ENCODE results near the gene ZBTB7C.

DNA sequence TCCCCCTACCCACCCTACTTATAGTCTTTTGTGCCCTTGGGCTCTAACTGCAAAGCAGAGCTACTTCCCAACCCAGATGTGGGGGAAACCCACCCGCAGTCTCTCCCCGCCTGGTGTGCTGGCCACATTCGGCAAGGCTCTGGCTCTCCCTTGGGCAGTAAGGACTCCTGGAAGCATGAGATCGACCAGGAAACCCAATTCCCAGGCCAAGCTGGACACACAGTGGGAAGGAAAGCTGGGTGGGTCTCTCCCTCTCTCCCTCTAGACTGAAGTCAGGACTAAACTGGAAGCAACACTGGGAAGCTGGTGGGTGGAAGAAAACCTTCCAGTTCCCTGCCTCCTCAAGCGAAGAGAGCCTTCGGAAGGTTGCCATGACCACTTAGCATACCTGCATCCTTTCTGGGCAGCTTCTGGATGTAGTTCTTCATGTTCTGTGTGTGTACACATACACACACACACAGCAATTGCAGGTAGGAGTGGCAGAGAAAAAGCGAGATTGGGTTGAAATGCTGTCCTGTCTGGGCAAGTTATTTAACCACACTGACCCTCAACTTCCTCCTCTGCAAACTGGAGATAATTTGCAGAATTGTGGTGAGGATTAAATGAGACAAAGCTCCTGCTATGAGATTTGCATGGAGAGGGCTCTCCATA lies 33.9 kb downstream of the ZBTB7C start:
- TF ChIP-seq, protein P1, sequence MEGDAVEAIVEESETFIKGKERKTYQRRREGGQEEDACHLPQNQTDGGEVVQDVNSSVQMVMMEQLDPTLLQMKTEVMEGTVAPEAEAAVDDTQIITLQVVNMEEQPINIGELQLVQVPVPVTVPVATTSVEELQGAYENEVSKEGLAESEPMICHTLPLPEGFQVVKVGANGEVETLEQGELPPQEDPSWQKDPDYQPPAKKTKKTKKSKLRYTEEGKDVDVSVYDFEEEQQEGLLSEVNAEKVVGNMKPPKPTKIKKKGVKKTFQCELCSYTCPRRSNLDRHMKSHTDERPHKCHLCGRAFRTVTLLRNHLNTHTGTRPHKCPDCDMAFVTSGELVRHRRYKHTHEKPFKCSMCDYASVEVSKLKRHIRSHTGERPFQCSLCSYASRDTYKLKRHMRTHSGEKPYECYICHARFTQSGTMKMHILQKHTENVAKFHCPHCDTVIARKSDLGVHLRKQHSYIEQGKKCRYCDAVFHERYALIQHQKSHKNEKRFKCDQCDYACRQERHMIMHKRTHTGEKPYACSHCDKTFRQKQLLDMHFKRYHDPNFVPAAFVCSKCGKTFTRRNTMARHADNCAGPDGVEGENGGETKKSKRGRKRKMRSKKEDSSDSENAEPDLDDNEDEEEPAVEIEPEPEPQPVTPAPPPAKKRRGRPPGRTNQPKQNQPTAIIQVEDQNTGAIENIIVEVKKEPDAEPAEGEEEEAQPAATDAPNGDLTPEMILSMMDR (conservative IDR thresholded peaks at IDR 0.05; ENCODE audit: low read length) = no peak
- TF ChIP-seq EZH2phosphoT487 (IDR thresholded peaks at IDR 0.05; ENCODE audit: borderline replicate concordance, low read depth, low read length) = no peak

All from OCI-LY7 (cell line).